Activated CD4-positive, alpha-beta memory T cell treated with anti-CD3 and anti-CD28 coated beads for 36 hours (primary cell): ENCODE measurements around the gene TIMM23B. TPM values are rescaled to one million over a fixed set of nuclear protein-coding genes. Genes with fewer than 3 reads are reported as not detected.
A peak's percentile ranks its signal among the peaks of the same experiment; 100 is the strongest.
"Not testable (repeated sequence)": the region's sequence is repeated elsewhere in the genome, so short reads cannot be mapped to it uniquely, and the experiment has no call there.

ENCODE experiments used
- CTCF ChIA-PET: fragments of 350-600 bp; sonication (Branson Sonifier 250); formaldehyde crosslinking; loops from one replicate; lab custom pipeline; 2021; ENCODE audit warnings: antibody characterized with exemption, inconsistent platforms; lab: Charles Lee
- POLR2A ChIA-PET: fragments of 350-600 bp; sonication (Branson Sonifier 250); formaldehyde crosslinking; loops from one replicate; lab custom pipeline; 2021; ENCODE audit warnings: antibody characterized with exemption; lab: Charles Lee
- DNase-seq: peaks from one replicate; pipeline ENCODE4 v3.0.0-alpha.2; 2020
- H3K27ac Mint-ChIP-seq: one replicate; pipeline ENCODE4 v1.8.0; 2021; ENCODE audit warnings: mixed read lengths
- H3K27me3 Mint-ChIP-seq: one replicate; pipeline ENCODE4 v1.8.0; 2021; ENCODE audit warnings: mixed read lengths
- H3K36me3 Mint-ChIP-seq: one replicate; pipeline ENCODE4 v1.8.0; 2021; ENCODE audit warnings: mixed read lengths
- H3K4me1 Mint-ChIP-seq: one replicate; pipeline ENCODE4 v1.8.0; 2021; ENCODE audit warnings: low read depth, mixed read lengths
- H3K4me3 Mint-ChIP-seq: one replicate; pipeline ENCODE4 v1.8.0; 2021; ENCODE audit warnings: mild to moderate bottlenecking, mixed read lengths
- H3K9me3 Mint-ChIP-seq: one replicate; pipeline ENCODE4 v1.8.0; 2021; ENCODE audit warnings: mixed read lengths
- intact Hi-C: fragments of 100-400 bp; cut with micrococcal nuclease; formaldehyde crosslinking; loops from one replicate; pipeline ENCODE4 v1.15.1; 2023
- total RNA-seq, 2 experiments: library from RNA; stranded (reverse); gene quantifications; one replicate each; pipeline ENCODE4 v1.2.3, GENCODE V29; 2021

Gene TIMM23B
- 10 to 100 TPM; 13.4 to 14.0 TPM for total RNA-seq

- Mint-ChIP-seq H3K4me1 (peaks cover 19% of the 10 kb centered on the region), H3K27ac (peak within 1 kb of the TSS; percentile 83), H3K4me3 (peak within 1 kb of the TSS; percentile 96), H3K36me3 (peaks cover 11% of the 10 kb centered on the region)
- CTCF ChIA-PET, H3K9me3 Mint-ChIP-seq, H3K27me3 Mint-ChIP-seq, POLR2A ChIA-PET, intact Hi-C loops: not testable (repeated sequence)
- peak; percentile 88 for DNase-seq
These were observed at the start of gene TIMM23B, which contains the start of gene PARG for GRCh38 chr10:49941447-49942338. Gene TIMM23B (plus strand): TSS chr10:49942053. CDS start chr10:49942195, 142 bp downstream. Gene PARG (minus strand): TSS chr10:49942027. CDS start chr10:49941725, 302 bp downstream.

- peaks cover 12% of the 10 kb centered on the region for H3K36me3 Mint-ChIP-seq
- H3K27ac Mint-ChIP-seq, DNase-seq, H3K4me3 Mint-ChIP-seq, H3K4me1 Mint-ChIP-seq, H3K27me3 Mint-ChIP-seq, POLR2A ChIA-PET, CTCF ChIA-PET, H3K9me3 Mint-ChIP-seq, intact Hi-C loops: not testable (repeated sequence)
These were observed 41.9 kb upstream of the TIMM23B start for GRCh38 chr10:49899999-49900398.

- H3K9me3 Mint-ChIP-seq, CTCF ChIA-PET, H3K27me3 Mint-ChIP-seq, intact Hi-C loops, H3K27ac Mint-ChIP-seq, H3K4me1 Mint-ChIP-seq, H3K4me3 Mint-ChIP-seq, POLR2A ChIA-PET, DNase-seq: not testable (repeated sequence)
- H3K36me3 Mint-ChIP-seq, result peaks cover 12% of the 10 kb centered on the region
These were observed 41.4 kb upstream of the TIMM23B start for GRCh38 chr10:49900406-49900805.

GRCh38 chr10:49903829-49904228 is 38.0 kb upstream of the TIMM23B start:
- CTCF ChIA-PET, intact Hi-C loops, POLR2A ChIA-PET, H3K4me1 Mint-ChIP-seq, H3K4me3 Mint-ChIP-seq, H3K36me3 Mint-ChIP-seq, H3K9me3 Mint-ChIP-seq, H3K27ac Mint-ChIP-seq, DNase-seq, H3K27me3 Mint-ChIP-seq: not testable (repeated sequence)

GRCh38 chr10:49908290-49909080 is 33.4 kb upstream of the TIMM23B start:
- H3K4me1 Mint-ChIP-seq, H3K36me3 Mint-ChIP-seq, DNase-seq, H3K4me3 Mint-ChIP-seq, H3K9me3 Mint-ChIP-seq, CTCF ChIA-PET, H3K27me3 Mint-ChIP-seq, H3K27ac Mint-ChIP-seq, intact Hi-C loops, POLR2A ChIA-PET: not testable (repeated sequence)

GRCh38 chr10:49910295-49910694 is 31.6 kb upstream of the TIMM23B start:
- H3K4me1 Mint-ChIP-seq, H3K4me3 Mint-ChIP-seq, H3K9me3 Mint-ChIP-seq, POLR2A ChIA-PET, DNase-seq, CTCF ChIA-PET, intact Hi-C loops, H3K27ac Mint-ChIP-seq, H3K27me3 Mint-ChIP-seq: not testable (repeated sequence)
- peaks cover 13% of the 10 kb centered on the region for H3K36me3 Mint-ChIP-seq

- H3K27ac Mint-ChIP-seq, H3K4me1 Mint-ChIP-seq, DNase-seq, H3K27me3 Mint-ChIP-seq, CTCF ChIA-PET, POLR2A ChIA-PET, intact Hi-C loops, H3K4me3 Mint-ChIP-seq, H3K9me3 Mint-ChIP-seq: not testable (repeated sequence)
- H3K36me3 Mint-ChIP-seq, result peaks cover 13% of the 10 kb centered on the region
These were observed 25.4 kb upstream of the TIMM23B start for GRCh38 chr10:49916451-49916850.

GRCh38 chr10:49917927-49918326 is 23.9 kb upstream of the TIMM23B start:
- intact Hi-C loops, H3K27ac Mint-ChIP-seq, CTCF ChIA-PET, H3K27me3 Mint-ChIP-seq, DNase-seq, H3K9me3 Mint-ChIP-seq, POLR2A ChIA-PET, H3K4me1 Mint-ChIP-seq, H3K4me3 Mint-ChIP-seq: not testable (repeated sequence)
- H3K36me3 Mint-ChIP-seq, result peaks cover 12% of the 10 kb centered on the region

GRCh38 chr10:49922041-49922440 is 19.8 kb upstream of the TIMM23B start:
- CTCF ChIA-PET, H3K4me1 Mint-ChIP-seq, H3K36me3 Mint-ChIP-seq, intact Hi-C loops, H3K9me3 Mint-ChIP-seq, H3K27me3 Mint-ChIP-seq, DNase-seq, H3K4me3 Mint-ChIP-seq, POLR2A ChIA-PET, H3K27ac Mint-ChIP-seq: not testable (repeated sequence)

GRCh38 chr10:49923572-49923971 is 18.3 kb upstream of the TIMM23B start:
- intact Hi-C loops, result not testable (repeated sequence)

GRCh38 chr10:49931276-49931675 is 10.6 kb upstream of the TIMM23B start:
- H3K36me3 Mint-ChIP-seq, H3K27me3 Mint-ChIP-seq, CTCF ChIA-PET, intact Hi-C loops, H3K4me3 Mint-ChIP-seq, H3K9me3 Mint-ChIP-seq, DNase-seq, H3K27ac Mint-ChIP-seq, POLR2A ChIA-PET, H3K4me1 Mint-ChIP-seq: not testable (repeated sequence)

More at GRCh38 chr10:49923572-49923971, 18.3 kb upstream of the TIMM23B start:
- H3K27me3 Mint-ChIP-seq, H3K36me3 Mint-ChIP-seq, POLR2A ChIA-PET, H3K9me3 Mint-ChIP-seq, H3K4me1 Mint-ChIP-seq, DNase-seq, H3K27ac Mint-ChIP-seq, CTCF ChIA-PET, H3K4me3 Mint-ChIP-seq: not testable (repeated sequence)

- CTCF ChIA-PET, H3K9me3 Mint-ChIP-seq: not testable (repeated sequence)
These were observed 9.7 kb upstream of the TIMM23B start for GRCh38 chr10:49931959-49932728.

More at GRCh38 chr10:49931959-49932728, 9.7 kb upstream of the TIMM23B start:
- POLR2A ChIA-PET, H3K4me3 Mint-ChIP-seq, H3K27me3 Mint-ChIP-seq, H3K27ac Mint-ChIP-seq, intact Hi-C loops, H3K36me3 Mint-ChIP-seq, H3K4me1 Mint-ChIP-seq, DNase-seq: not testable (repeated sequence)
